Vagina (tissue), 2 donors: ENCODE data around the gene UPK2.

Source experiments
- POLR2A ChIP-seq, 2 donors: fragments of 450-650 bp; IDR thresholded peaks; one replicate each; pipeline ENCODE4 v1.6.1; 2017; ENCODE audit warnings: antibody characterized with exemption in 2 of 2, mild to moderate bottlenecking in 2 of 2, moderate library complexity in 2 of 2
- TF ChIP-seq, protein P1 (sequence below), 3 experiments: fragments of 450-650 bp in 2 of 3; fragments of 200-600 bp in 1 of 3; sonication (generic) in 1 of 3; IDR thresholded peaks; one replicate each; pipeline ENCODE4 v1.5.1; 2017 to 2019; ENCODE audit warnings: antibody characterized with exemption in 3 of 3, mild to moderate bottlenecking in 2 of 3, moderate library complexity in 2 of 3

DNA sequence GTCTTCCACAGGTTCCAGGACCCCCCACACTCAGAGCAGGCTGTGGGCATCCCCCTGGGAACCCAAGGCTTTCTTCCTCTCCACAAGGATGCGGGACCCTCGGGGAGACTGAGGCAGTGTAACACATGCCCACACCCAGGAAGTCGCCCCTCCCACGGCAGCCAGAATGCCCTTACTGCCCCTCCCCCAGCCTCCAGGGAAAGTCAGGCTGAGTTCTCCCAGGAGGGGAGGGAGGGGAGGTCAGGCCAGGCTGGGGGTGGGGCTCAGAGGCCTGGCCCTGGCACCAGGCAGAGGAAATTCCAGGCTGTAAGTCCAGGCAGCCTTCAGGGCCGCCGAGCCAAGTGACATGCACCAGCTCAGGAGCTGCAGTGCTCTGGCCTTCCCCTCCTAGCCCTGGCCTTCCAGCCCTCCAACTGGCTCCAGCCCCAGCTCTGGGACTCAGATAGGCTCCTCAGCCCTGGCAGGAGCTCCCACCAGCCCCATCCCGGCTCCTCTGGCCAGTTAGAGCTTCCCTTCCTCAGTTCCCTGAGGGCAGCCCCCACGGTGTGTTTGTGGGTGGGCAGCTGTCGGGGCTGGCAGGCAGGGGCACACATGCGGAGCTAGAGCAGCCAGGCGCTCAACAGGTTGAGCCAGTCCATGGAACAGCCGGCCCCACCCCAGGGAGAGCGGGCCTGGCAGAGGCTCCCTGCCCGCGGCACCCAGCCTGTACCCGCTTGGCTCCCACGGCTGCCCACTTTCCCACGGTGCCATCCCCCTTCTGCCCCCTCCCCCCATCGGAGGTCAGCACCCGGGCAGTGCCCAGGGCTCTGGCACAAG, 34.0 kb upstream of the UPK2 start:
- no peak for TF ChIP-seq POLR2A (IDR thresholded peaks at IDR 0.05)
- TF ChIP-seq, protein P1, sequence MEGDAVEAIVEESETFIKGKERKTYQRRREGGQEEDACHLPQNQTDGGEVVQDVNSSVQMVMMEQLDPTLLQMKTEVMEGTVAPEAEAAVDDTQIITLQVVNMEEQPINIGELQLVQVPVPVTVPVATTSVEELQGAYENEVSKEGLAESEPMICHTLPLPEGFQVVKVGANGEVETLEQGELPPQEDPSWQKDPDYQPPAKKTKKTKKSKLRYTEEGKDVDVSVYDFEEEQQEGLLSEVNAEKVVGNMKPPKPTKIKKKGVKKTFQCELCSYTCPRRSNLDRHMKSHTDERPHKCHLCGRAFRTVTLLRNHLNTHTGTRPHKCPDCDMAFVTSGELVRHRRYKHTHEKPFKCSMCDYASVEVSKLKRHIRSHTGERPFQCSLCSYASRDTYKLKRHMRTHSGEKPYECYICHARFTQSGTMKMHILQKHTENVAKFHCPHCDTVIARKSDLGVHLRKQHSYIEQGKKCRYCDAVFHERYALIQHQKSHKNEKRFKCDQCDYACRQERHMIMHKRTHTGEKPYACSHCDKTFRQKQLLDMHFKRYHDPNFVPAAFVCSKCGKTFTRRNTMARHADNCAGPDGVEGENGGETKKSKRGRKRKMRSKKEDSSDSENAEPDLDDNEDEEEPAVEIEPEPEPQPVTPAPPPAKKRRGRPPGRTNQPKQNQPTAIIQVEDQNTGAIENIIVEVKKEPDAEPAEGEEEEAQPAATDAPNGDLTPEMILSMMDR (IDR thresholded peaks at IDR 0.05), result no peak
